ENCODE results near the gene SRBD1.

GRCh38 chr2:45412754-45413379 is 198.2 kb downstream of the SRBD1 start:
- no peak for TF ChIP-seq CTCF (IDR thresholded peaks at IDR 0.05)
- TF ChIP-seq POLR2A (IDR thresholded peaks at IDR 0.05) = no peak
